GM13977 (cell line): ENCODE measurements around the gene MCRIP2.
A peak's percentile ranks its signal among the peaks of the same experiment; 100 is the strongest.

Experiments used
- DNase-seq: peaks from one replicate; pipeline ENCODE4 v3.0.0; 2012; ENCODE audit warnings: low spot score
- in situ Hi-C: fragments of 300-500 bp; cut with MboI; formaldehyde crosslinking; loops from one replicate; pipeline ENCODE4 v1.12.0; 2022; ENCODE audit warnings: low sequenced_read_pairs, low pct_unique_long_range_greater_than_20kb, mixed read lengths, inconsistent platforms; ENCODE audit not compliant: unreplicated experiment
- TF ChIP-seq, protein P1 (sequence below): IDR thresholded peaks from 2 replicates; pipeline ENCODE4 v1.5.1; 2012; ENCODE audit warnings: mild to moderate bottlenecking, control low read depth; ENCODE audit not compliant: insufficient read depth; ENCODE audit errors: extremely low read depth, missing control alignments

MCRIP2 gene

DNA sequence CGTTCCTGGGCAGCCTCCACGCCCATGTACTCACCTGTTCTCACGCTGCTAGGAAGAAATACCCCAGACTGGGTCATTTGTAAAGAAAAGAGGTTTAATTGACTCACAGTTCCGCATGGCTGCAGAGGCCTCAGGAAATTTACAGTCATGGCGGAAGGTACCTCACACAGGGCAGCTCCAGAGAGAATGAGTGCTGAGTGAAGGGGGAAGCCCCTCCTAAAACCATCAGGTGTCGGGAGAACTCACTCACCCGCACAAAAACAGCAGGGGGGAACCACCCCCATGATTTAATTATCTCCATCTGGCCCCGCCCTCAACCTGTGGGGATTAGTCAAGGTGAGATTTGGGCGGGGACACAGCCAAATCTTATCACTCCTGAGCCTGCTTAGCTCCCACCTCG is 33.6 kb upstream of the MCRIP2 start:
- in situ Hi-C loops, result no loop called here

DNA sequence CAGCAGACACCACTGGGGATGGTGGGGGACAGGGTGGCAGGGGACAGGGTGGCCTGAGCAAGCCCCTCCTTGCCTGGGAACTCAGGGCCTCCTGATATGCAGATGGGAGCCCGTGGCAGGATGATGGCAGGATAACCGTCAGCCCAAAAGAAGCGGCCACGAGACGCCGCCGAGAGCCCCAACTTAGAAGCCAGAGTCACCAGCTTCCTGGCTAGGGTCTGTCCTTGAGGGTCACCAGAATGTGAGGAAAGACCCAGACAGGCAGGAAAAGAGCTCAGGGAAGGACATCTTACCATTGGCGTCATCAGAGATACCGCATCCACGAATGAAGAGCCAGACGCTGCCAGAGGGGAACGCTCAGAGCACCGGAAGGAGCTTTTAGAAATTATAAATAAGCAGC is 32.3 kb upstream of the MCRIP2 start:
- TF ChIP-seq, protein P1, sequence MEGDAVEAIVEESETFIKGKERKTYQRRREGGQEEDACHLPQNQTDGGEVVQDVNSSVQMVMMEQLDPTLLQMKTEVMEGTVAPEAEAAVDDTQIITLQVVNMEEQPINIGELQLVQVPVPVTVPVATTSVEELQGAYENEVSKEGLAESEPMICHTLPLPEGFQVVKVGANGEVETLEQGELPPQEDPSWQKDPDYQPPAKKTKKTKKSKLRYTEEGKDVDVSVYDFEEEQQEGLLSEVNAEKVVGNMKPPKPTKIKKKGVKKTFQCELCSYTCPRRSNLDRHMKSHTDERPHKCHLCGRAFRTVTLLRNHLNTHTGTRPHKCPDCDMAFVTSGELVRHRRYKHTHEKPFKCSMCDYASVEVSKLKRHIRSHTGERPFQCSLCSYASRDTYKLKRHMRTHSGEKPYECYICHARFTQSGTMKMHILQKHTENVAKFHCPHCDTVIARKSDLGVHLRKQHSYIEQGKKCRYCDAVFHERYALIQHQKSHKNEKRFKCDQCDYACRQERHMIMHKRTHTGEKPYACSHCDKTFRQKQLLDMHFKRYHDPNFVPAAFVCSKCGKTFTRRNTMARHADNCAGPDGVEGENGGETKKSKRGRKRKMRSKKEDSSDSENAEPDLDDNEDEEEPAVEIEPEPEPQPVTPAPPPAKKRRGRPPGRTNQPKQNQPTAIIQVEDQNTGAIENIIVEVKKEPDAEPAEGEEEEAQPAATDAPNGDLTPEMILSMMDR, result no peak
- no peak for DNase-seq
- in situ Hi-C loops, result no loop called here

More for the DNA sequence above, 33.6 kb upstream of the MCRIP2 start:
- DNase-seq, result no peak
- TF ChIP-seq, protein P1, result no peak

DNA sequence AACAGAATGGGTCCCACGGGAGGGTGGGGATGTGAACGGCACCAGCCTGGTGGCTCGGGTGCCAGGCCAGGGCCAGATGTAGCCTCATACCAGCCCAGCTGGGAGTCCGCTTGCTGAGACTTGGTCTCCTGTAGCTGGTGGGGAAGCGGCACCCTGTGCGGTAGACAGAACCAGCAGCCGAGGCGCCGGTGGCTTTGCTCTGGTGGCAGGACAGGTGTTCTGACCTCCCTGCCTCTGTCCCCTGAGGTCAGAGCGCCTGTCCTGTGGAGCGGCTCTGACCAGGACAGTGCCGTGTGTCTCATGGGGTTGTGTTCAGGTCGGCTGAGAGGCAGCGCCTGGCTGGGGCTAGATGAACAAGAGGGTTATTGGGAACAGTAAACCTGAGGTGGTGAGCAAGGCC is 31.6 kb upstream of the MCRIP2 start:
- DNase-seq, result no peak
- TF ChIP-seq, protein P1, result no peak
- in situ Hi-C loops, result no loop called here

DNA sequence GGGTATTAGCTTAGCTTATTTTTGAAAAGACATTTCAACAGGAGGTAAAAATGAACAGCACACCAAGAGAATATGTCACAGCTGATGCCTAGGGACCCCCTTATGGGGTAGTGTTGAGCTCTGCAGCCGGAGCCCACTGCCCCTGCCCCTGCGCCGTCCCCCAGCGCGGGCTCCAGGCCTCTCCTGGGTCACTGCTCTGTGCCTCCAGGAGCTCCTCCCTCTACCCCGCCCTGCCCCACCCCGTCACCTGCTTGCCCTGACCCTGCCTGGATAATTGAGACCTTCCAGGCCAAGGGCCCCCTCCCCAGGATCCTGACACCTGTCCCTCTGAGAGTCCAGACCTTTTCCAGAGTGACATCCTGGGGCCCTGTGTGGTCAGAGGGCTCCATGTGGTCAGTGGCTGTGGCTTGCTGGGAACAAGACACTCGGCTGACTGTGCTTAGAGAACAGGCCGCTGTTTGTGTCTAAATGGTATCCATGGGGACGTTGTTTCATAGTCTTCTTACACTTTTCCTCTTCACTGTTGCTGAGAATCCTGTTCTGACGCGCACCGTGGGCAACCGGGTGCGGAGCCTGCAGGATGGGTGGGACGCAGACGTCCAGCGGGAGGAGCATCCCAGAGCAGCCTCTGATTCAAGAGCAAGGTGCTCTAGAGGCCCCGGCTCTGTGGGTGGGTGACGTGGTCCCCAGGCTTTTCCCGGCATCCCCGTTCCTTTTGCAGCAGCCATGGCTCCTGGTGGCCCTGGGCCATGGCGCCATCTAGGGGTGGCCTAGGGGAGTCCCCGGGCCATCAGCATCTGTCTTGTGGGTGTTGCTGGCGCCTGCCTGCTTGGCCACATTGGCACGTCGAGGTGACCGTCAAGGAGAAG is 30.9 kb upstream of the MCRIP2 start:
- no peak for DNase-seq
- in situ Hi-C loops, result no loop called here
- TF ChIP-seq, protein P1, result peak; percentile 35

DNA sequence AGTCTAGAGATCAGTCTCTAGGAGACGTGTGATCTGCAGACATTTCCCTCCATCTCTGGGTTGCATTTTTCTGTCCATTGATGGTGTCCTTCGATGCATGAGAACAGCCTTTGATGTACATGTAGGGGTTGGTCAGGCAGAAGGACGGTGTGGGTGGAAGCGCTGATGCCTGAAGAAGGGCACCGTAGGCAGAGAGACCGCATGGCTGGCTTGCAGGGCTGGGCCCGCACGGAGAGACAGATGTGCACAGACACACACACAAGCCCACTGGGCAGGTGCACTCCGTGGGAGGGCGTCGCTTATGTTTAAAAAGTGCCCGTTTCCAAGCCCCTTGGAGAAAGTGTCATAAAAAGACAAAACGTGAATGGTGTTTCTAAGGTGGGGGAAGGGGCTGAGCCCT is 26.5 kb upstream of the MCRIP2 start:
- TF ChIP-seq, protein P1, result no peak
- in situ Hi-C loops, result no loop called here
- DNase-seq, result no peak

DNA sequence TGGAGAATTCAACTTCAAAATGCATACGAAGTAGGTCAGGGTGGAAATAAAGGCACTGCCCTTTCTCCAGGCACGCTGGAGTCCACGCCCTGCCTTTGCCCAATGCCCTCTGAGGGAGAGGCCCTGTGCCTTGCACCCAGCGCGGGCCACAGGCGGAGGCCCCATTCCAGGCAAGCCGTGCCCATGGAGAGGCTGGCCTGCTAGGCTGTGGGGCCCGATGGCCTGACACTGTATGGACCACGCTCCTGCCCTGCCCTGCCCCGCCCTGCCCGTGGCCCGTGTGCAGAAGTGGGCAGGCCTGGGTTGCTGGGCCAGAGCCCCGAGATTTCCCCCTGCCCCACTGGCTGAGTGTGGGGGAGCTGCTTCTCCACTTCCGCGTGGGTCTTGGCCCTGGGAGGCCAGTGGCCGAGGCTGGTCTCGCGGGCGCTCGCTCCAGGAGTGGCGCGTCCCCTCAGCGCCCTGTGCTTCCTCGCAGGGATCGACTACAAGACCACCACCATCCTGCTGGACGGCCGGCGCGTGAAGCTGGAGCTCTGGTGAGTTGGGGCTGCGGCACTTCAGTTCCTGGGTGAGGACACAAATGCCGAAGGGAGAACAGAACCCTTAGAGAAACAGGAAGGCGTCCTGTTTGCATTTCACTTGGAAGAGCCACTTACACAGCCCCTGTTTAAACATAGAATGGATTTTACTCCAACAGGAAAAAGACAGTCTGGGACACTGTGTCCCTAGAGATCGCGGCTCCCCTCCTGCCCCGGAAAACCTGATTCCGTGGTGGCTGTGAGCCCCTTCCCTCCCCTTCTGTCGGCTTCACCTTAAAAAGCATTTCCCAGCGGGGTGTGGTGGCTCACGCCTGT is 24.7 kb upstream of the MCRIP2 start:
- in situ Hi-C loops, result no loop called here
- TF ChIP-seq, protein P1, result no peak
- DNase-seq, result no peak
